ENCODE results near the gene DIAPH2. TPM values are rescaled to one million over a fixed set of nuclear protein-coding genes. Genes with fewer than 3 reads are reported as not detected.

Gene DIAPH2
- total RNA-seq, 1 experiment from 2014 or later = 10.9 TPM

GRCh38 chrX:97446298-97446882 is 761.7 kb downstream of the DIAPH2 start:
- CTCF ChIA-PET = no interaction called here
- Histone ChIP-seq H3K4me3 (replicated peaks in 1 of 2; ENCODE audit: low read depth in 1 of 2, low read length in 2 of 2) (no peak overlapping the region), H3K9me2 (ENCODE audit: insufficient read depth) (no peaks in the 10 kb centered on the region), H2AFZ (ENCODE audit: low read depth, low read length, poor library complexity, severe bottlenecking) (no peak overlapping the region), H3K79me2 (ENCODE audit: insufficient read depth, low read length) (no peaks in the 10 kb centered on the region), H3K9ac (ENCODE audit: low read length) (no peak overlapping the region), H3K27ac (ENCODE audit: low read depth, low read length) (no peak overlapping the region), H3K9me3 (ENCODE audit: control insufficient read depth in 1 of 2, insufficient read depth in 1 of 2, low read depth in 1 of 2, low read length in 2 of 2) (no peaks in the 10 kb centered on the region), H3K36me3 (ENCODE audit: control insufficient read depth in 1 of 2, insufficient read depth in 2 of 2, low read length in 2 of 2) (no peaks in the 10 kb centered on the region), H4K20me1 (ENCODE audit: insufficient read depth) (no peaks in the 10 kb centered on the region), H3K27me3 (ENCODE audit: insufficient read depth, low read length) (no peaks in the 10 kb centered on the region), H3K4me2 (ENCODE audit: low read length) (no peak overlapping the region), H3K4me1 (ENCODE audit: control insufficient read depth in 1 of 2, insufficient read depth in 2 of 2, low read length in 2 of 2) (no peaks in the 10 kb centered on the region)
- BruUV-seq (replicated peaks) = no TSS peak
- intact Hi-C loops (cut with micrococcal nuclease) = loop anchor here (10.0 kb wide), 1 partner anchor 238 kb away; no protein-coding TSS in a partner anchor
- TF ChIP-seq ATF3 (IDR thresholded peaks at IDR 0.05) = no peak
- TF ChIP-seq EZH2 (IDR thresholded peaks at IDR 0.05) = no peak
- no peak for TF ChIP-seq ELF1 (IDR thresholded peaks at IDR 0.05; ENCODE audit: borderline replicate concordance, low read depth)
- TF ChIP-seq CEBPB (IDR thresholded peaks at IDR 0.05; ENCODE audit: low read depth) = no peak
- no peak for TF ChIP-seq POLR2A (IDR thresholded peaks at IDR 0.05; ENCODE audit: borderline replicate concordance, extremely low read depth, insufficient read depth, insufficient read length)
- TF ChIP-seq ZNF274 (IDR thresholded peaks at IDR 0.05; ENCODE audit: low read depth, low read length) = no peak
- TF ChIP-seq CBX3 (IDR thresholded peaks at IDR 0.05; ENCODE audit: low read depth) = no peak
- ATAC-seq = no peak
- no peak for DNase-seq (ENCODE audit: low read depth, low spot score)
- RAD21 ChIA-PET (ENCODE audit: low non-redundant PET in 1 of 2, low total read pairs in 2 of 2, uncharacterized antibody in 2 of 2, unreplicated experiment in 2 of 2) = no interaction called here
- POLR2A ChIA-PET = no interaction called here

GRCh38 chrX:97447306-97447705 is 762.7 kb downstream of the DIAPH2 start:
- Histone ChIP-seq H3K9ac (ENCODE audit: low read length) (no peak overlapping the region), H3K79me2 (ENCODE audit: insufficient read depth, low read length) (no peaks in the 10 kb centered on the region), H4K20me1 (ENCODE audit: insufficient read depth) (no peaks in the 10 kb centered on the region), H3K4me2 (ENCODE audit: low read length) (no peak overlapping the region), H3K36me3 (ENCODE audit: control insufficient read depth in 1 of 2, insufficient read depth in 2 of 2, low read length in 2 of 2) (no peaks in the 10 kb centered on the region), H3K4me1 (ENCODE audit: control insufficient read depth in 1 of 2, insufficient read depth in 2 of 2, low read length in 2 of 2) (no peaks in the 10 kb centered on the region), H3K9me3 (ENCODE audit: control insufficient read depth in 1 of 2, insufficient read depth in 1 of 2, low read depth in 1 of 2, low read length in 2 of 2) (no peaks in the 10 kb centered on the region), H3K27me3 (ENCODE audit: insufficient read depth, low read length) (no peaks in the 10 kb centered on the region), H3K4me3 (replicated peaks in 1 of 2; ENCODE audit: low read depth in 1 of 2, low read length in 2 of 2) (no peak overlapping the region), H2AFZ (ENCODE audit: low read depth, low read length, poor library complexity, severe bottlenecking) (no peak overlapping the region), H3K9me2 (ENCODE audit: insufficient read depth) (no peaks in the 10 kb centered on the region), H3K27ac (ENCODE audit: low read depth, low read length) (no peak overlapping the region)
- RAD21 ChIA-PET (ENCODE audit: low non-redundant PET in 1 of 2, low total read pairs in 2 of 2, uncharacterized antibody in 2 of 2, unreplicated experiment in 2 of 2) = no interaction called here
- BruUV-seq (replicated peaks) = no TSS peak
- ATAC-seq (no peak), DNase-seq (ENCODE audit: low read depth, low spot score) (no peak)
- intact Hi-C loops (cut with micrococcal nuclease) = loop anchor here (10.0 kb wide), 1 partner anchor 237 kb away; no protein-coding TSS in a partner anchor
- no peak for TF ChIP-seq ZNF274 (IDR thresholded peaks at IDR 0.05; ENCODE audit: low read depth, low read length)
- no peak for TF ChIP-seq ZBTB33 (IDR thresholded peaks at IDR 0.05; ENCODE audit: extremely low read depth, insufficient replicate concordance, low read length)
- no peak for TF ChIP-seq EZH2phosphoT487 (IDR thresholded peaks at IDR 0.05; ENCODE audit: borderline replicate concordance)
- TF ChIP-seq ELF1 (IDR thresholded peaks at IDR 0.05; ENCODE audit: borderline replicate concordance, low read depth) = no peak
- TF ChIP-seq CBX3 (IDR thresholded peaks at IDR 0.05; ENCODE audit: low read depth) = no peak
- TF ChIP-seq CEBPB (IDR thresholded peaks at IDR 0.05; ENCODE audit: low read depth) = no peak
- no peak for TF ChIP-seq EGR1 (IDR thresholded peaks at IDR 0.05; ENCODE audit: low read depth)
- no peak for TF ChIP-seq POLR2A (IDR thresholded peaks at IDR 0.05; ENCODE audit: borderline replicate concordance, extremely low read depth, insufficient read depth, insufficient read length)
- TF ChIP-seq ZFX (IDR thresholded peaks at IDR 0.05) = no peak
- TF ChIP-seq JUND (IDR thresholded peaks at IDR 0.05) = no peak
- TF ChIP-seq YY1 (IDR thresholded peaks at IDR 0.05; ENCODE audit: extremely low read depth, insufficient replicate concordance, low read depth, low read length) = no peak
- TF ChIP-seq FOSL1 (IDR thresholded peaks at IDR 0.05; ENCODE audit: low read depth) = no peak
- TF ChIP-seq SIN3A (IDR thresholded peaks at IDR 0.05; ENCODE audit: low read depth) = no peak
- no peak for TF ChIP-seq TCF7L2 (IDR thresholded peaks at IDR 0.05; ENCODE audit: borderline replicate concordance, extremely low read depth, insufficient read depth, insufficient read length)
- TF ChIP-seq, protein P1, sequence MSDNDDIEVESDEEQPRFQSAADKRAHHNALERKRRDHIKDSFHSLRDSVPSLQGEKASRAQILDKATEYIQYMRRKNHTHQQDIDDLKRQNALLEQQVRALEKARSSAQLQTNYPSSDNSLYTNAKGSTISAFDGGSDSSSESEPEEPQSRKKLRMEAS (IDR thresholded peaks at IDR 0.05) = no peak
- CTCF ChIA-PET = no interaction called here
- POLR2A ChIA-PET = no interaction called here

All from HCT116 (cell line).